A673 (cell line): ENCODE data around the gene KANSL1L. TPM values are rescaled to one million over a fixed set of nuclear protein-coding genes. Genes with fewer than 3 reads are reported as not detected.

Experiments
- BruUV-seq: library from RNA; stranded (reverse); fragments of 400-500 nt; replicated peaks from 2 replicates; lab custom pipeline; 2021; lab: Mats Ljungman, UMichigan
- CTCF ChIA-PET: fragments of 300-600 bp; sonication (Branson Sonifier 250); formaldehyde crosslinking; loops from one replicate; lab custom pipeline; 2022; ENCODE audit warnings: antibody characterized with exemption; lab: Charles Lee
- POLR2A ChIA-PET: fragments of 300-600 bp; sonication (Branson Sonifier 250); formaldehyde crosslinking; loops from one replicate; lab custom pipeline; 2022; ENCODE audit warnings: antibody characterized with exemption; ENCODE audit not compliant: low non-redundant PET; lab: Charles Lee
- DNase-seq: peaks from one replicate; pipeline ENCODE4 v3.0.0-alpha.2; 2015; ENCODE audit warnings: low spot score
- H3K27ac ChIP-seq: fragments of 200-600 bp; sonication (generic); 2 replicates; pipeline ENCODE4 v1.5.1; 2016; ENCODE audit warnings: mixed run types, low read depth, mild to moderate bottlenecking, mixed read lengths, antibody characterized with exemption, low read length; ENCODE audit not compliant: poor library complexity, severe bottlenecking
- H3K27me3 ChIP-seq: fragments of 200-600 bp; sonication (generic); replicated peaks from 2 replicates; pipeline ENCODE4 v1.6.1; 2017; ENCODE audit warnings: mixed run types, low read depth, mild to moderate bottlenecking, mixed read lengths, antibody characterized with exemption, low read length; ENCODE audit not compliant: insufficient read depth, poor library complexity
- H3K36me3 ChIP-seq: fragments of 200-600 bp; sonication (generic); 2 replicates; pipeline ENCODE4 v1.6.1; 2016; ENCODE audit warnings: mixed run types, mild to moderate bottlenecking, mixed read lengths, antibody characterized with exemption, low read length; ENCODE audit not compliant: insufficient read depth, poor library complexity, severe bottlenecking
- H3K4me1 ChIP-seq: fragments of 200-600 bp; sonication (generic); 2 replicates; pipeline ENCODE4 v1.6.1; 2017; ENCODE audit warnings: mixed run types, mild to moderate bottlenecking, mixed read lengths, antibody characterized with exemption, low read length; ENCODE audit not compliant: insufficient read depth, poor library complexity, severe bottlenecking
- H3K4me3 ChIP-seq: fragments of 200-600 bp; sonication (generic); 2 replicates; pipeline ENCODE4 v1.5.1; 2016; ENCODE audit warnings: low read depth, mixed run types, mild to moderate bottlenecking, mixed read lengths, low read length; ENCODE audit not compliant: poor library complexity, severe bottlenecking
- H3K9me3 ChIP-seq: fragments of 200-600 bp; sonication (generic); 2 replicates; pipeline ENCODE4 v1.6.1; 2016; ENCODE audit warnings: mixed run types, low read depth, mild to moderate bottlenecking, mixed read lengths, antibody characterized with exemption, low read length; ENCODE audit not compliant: poor library complexity, severe bottlenecking
- CTCF ChIP-seq: fragments of 300-800, 200-600 bp; sonication (generic); conservative IDR thresholded peaks from 2 replicates; pipeline ENCODE4 v1.5.1; 2017; ENCODE audit warnings: low read depth, mild to moderate bottlenecking, antibody characterized with exemption, low read length, moderate library complexity, mixed read lengths
- EZH2 ChIP-seq: fragments of 200-600 bp; sonication (generic); IDR thresholded peaks from 2 replicates; pipeline ENCODE4 v1.6.1; 2017; ENCODE audit warnings: borderline replicate concordance, low read depth, mild to moderate bottlenecking, mixed read lengths, antibody characterized with exemption, low read length; ENCODE audit not compliant: poor library complexity, severe bottlenecking
- intact Hi-C: fragments of 100-400 bp; cut with micrococcal nuclease; formaldehyde crosslinking; loops from one replicate; pipeline ENCODE4 v1.10.0; 2022; ENCODE audit not compliant: unreplicated experiment
- total RNA-seq: library from RNA; stranded (reverse); gene quantifications from 2 replicates; pipeline ENCODE4 v1.2.3, GENCODE V29; 2021

KANSL1L gene
- total RNA-seq, 1 experiment from 2014 or later, result 17.7 TPM

- Histone ChIP-seq H3K4me1 (no peaks in the 10 kb centered on the region), H3K36me3 (peaks cover 13% of the 10 kb centered on the region), H3K4me3 (no peak overlapping the region), H3K27me3 (no peaks in the 10 kb centered on the region), H3K9me3 (no peaks in the 10 kb centered on the region), H3K27ac (no peak overlapping the region)
- TF ChIP-seq EZH2 (no peak), CTCF (no peak)
- CTCF ChIA-PET, result no interaction called here
- DNase-seq, result no peak
- POLR2A ChIA-PET, result no interaction called here
- intact Hi-C loops, result no loop called here
- no TSS peak for BruUV-seq
Measured at GRCh38 chr2:210027608-210028007, 143.6 kb downstream of the KANSL1L start.

GRCh38 chr2:210022824-210023223 is 148.4 kb downstream of the KANSL1L start:
- peaks cover 57% of the 10 kb centered on the region for H3K36me3 ChIP-seq
- no peak for TF ChIP-seq EZH2
- no peak for TF ChIP-seq CTCF
- intact Hi-C loops, result no loop called here
- H3K27ac ChIP-seq, result no peak overlapping the region
- no peaks in the 10 kb centered on the region for H3K9me3 ChIP-seq
- no peaks in the 10 kb centered on the region for H3K27me3 ChIP-seq
- BruUV-seq, result no TSS peak
- no peaks in the 10 kb centered on the region for H3K4me1 ChIP-seq
- ChIA-PET CTCF (no interaction called here), POLR2A (interaction anchor here (0.7 kb wide), 1 partner anchor 44 kb away, joined by 3 read pairs; no protein-coding TSS in a partner anchor)
- no peak overlapping the region for H3K4me3 ChIP-seq
- no peak for DNase-seq

- intact Hi-C loops, result no loop called here
- ChIA-PET POLR2A (no interaction called here), CTCF (no interaction called here)
- Histone ChIP-seq H3K27me3 (no peaks in the 10 kb centered on the region), H3K4me3 (no peak overlapping the region), H3K36me3 (peaks cover 83% of the 10 kb centered on the region), H3K4me1 (no peaks in the 10 kb centered on the region), H3K27ac (no peak overlapping the region), H3K9me3 (no peaks in the 10 kb centered on the region)
- TF ChIP-seq CTCF, result no peak
- no peak for TF ChIP-seq EZH2
- no TSS peak for BruUV-seq
- DNase-seq, result no peak
Measured at GRCh38 chr2:210020138-210020537, 151.1 kb downstream of the KANSL1L start.
